NCI-H460 (cell line): ENCODE results near the gene BARX1. TPM values are rescaled to one million over a fixed set of nuclear protein-coding genes. Genes with fewer than 3 reads are reported as not detected.
A peak's percentile ranks its signal among the peaks of the same experiment; 100 is the strongest.
"Not testable (repeated sequence)": the region's sequence is repeated elsewhere in the genome, so short reads cannot be mapped to it uniquely, and the experiment has no call there.

Source experiments
- DNase-seq: peaks from one replicate; pipeline ENCODE4 v3.0.0-alpha.2; 2016; ENCODE audit warnings: low read depth; ENCODE audit errors: extremely low read depth
- total RNA-seq: library from RNA; depleted of rRNA; stranded (reverse); fragments of >200 nt; shearing (Covaris generic); gene quantifications from 2 replicates; pipeline ENCODE4 v1.2.3, GENCODE V29; 2014

Gene BARX1
- total RNA-seq, 1 experiment from 2014 or later, result 0.37 TPM

- DNase-seq, result no peak
Measured at GRCh38 chr9:93967020-93967803, 12.1 kb upstream of the BARX1 start.

DNA sequence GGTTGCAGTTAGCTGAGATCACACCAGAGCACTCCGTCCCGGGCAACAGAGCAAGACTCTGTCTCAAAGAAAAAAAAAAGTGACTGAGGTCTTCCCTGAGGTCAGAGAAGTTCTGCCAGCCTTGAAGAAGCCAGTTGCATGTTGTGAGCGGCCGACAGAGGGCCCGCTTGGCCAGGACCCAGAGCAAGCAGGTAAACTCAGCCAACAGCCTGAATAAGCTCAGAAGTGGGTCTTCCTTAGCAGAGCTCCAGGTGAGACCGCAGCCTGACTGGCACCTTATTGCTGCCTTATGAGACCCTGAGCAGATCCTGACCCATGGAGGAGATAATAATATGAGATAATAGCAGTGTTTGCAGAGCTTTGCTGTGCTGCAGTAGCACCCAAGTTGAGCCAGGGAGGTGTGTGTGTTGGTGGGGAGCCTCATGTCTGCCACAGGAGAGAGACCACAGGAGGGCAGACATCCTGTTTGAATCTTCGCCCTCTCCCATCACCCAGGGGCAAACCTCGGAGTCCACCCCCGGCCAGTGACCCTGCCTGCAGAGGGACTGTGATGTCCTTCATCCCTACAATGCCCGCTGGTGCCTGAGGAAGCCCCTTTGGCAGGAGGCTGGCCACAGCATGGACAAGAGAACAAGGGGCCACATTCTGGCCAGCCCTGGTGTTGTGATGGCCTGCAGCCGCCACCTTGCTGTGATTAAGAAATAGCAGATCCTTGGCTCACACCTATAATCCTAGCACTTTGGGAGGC is 10.8 kb upstream of the BARX1 start:
- DNase-seq, result no peak

- no peak for DNase-seq
Measured at GRCh38 chr9:93964685-93965084, 9.5 kb upstream of the BARX1 start.

DNA sequence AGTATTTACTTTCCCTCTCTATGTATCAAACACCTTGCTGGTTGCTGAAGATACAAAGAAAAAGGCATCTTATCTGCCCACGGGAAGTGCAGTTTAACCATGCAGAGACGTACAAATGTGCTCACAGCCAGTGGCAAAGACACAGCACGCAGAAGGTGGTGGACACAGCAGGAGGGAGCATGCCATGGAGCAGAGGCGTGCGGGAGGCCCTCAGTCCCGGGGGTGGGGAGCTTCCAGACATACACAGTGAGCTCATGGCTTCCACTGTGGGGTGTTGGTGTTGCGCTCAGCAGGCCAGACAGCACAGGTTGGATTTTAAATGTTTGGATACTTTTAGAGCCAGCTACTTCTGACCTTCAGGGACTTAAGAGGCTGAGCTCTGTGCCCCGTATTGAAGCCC is 8.8 kb upstream of the BARX1 start:
- DNase-seq, result no peak

DNA sequence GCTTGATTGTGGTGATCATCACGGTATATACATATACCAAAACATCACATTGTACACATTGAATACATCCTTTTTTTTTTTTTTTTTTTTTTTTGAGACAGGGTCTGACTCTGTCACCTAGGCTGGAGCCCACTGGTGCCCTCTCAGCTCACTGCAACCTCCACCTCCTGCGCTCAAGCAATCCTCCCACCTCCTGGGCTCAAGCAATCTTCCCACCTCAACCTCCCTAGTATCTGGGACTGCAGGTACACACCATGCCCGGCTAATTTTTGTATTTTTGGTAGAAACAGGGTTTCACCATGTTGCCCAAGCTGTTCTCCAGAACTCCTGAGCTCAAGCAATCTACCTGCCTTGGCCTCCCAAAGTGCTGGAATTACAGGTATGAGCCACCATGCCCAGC is 8.3 kb upstream of the BARX1 start:
- DNase-seq, result not testable (repeated sequence)

- DNase-seq, result peak; percentile 87
Measured at GRCh38 chr9:93962561-93963440, 7.6 kb upstream of the BARX1 start.

DNA sequence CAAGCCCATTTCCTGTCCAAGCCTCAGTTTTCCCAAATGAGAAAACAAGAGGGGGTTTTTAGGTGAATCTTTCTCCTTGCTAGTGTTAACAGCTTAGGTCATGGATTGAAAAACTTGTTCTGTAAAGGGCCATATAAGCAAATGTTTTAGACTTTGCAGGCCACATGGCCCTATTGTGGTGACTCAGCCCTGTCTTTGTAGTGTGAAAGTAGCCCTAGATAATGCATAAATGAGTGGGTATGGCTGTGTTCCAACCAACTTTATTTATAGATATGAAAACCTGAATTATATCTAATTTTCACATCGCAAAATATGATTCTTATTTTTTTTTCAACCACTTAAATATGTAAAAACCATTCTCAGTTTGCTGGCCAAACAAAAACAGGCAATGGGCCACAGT is 6.9 kb upstream of the BARX1 start:
- no peak for DNase-seq

GRCh38 chr9:93960971-93961841 is 6.1 kb upstream of the BARX1 start:
- no peak for DNase-seq

DNA sequence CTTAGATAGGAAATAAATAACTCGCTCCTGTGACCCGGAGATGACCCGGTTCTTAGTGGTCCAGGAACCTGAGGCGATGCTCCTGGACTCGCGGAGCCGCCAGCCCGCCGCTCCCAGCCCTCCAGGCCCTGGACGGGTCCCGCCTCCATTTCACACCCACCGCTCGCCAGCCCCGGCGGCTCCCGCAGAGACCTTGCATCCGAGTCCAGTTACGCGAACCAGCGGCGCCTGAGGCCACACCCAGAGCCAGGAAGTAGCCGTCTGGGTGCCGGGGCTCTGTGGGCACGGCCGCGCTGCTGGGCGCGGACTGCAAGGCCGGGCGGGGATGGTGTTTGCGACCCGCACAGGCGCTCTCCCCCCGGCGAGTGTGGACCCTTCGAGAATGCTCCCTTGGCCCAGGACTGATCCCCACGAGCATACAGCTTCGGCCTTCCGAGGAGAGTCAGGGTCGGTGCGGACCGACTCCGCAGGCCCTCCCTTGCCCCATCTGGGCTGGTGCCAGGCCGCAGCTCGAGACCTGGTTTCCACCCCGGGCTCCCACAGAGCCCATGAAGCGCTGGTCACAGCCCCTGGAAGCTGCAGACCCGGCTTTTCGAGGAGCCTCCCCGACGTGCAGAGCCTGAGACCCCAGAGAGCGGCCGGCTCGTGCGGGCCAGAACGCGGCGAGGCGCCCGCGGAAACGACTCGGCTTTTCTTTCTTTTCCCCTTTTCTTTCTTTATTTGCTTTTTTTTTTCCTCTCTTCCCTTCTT is 5.2 kb upstream of the BARX1 start:
- DNase-seq, result peak; percentile 47

- no peak for DNase-seq
Measured at GRCh38 chr9:93959739-93960154, 4.6 kb upstream of the BARX1 start.

DNA sequence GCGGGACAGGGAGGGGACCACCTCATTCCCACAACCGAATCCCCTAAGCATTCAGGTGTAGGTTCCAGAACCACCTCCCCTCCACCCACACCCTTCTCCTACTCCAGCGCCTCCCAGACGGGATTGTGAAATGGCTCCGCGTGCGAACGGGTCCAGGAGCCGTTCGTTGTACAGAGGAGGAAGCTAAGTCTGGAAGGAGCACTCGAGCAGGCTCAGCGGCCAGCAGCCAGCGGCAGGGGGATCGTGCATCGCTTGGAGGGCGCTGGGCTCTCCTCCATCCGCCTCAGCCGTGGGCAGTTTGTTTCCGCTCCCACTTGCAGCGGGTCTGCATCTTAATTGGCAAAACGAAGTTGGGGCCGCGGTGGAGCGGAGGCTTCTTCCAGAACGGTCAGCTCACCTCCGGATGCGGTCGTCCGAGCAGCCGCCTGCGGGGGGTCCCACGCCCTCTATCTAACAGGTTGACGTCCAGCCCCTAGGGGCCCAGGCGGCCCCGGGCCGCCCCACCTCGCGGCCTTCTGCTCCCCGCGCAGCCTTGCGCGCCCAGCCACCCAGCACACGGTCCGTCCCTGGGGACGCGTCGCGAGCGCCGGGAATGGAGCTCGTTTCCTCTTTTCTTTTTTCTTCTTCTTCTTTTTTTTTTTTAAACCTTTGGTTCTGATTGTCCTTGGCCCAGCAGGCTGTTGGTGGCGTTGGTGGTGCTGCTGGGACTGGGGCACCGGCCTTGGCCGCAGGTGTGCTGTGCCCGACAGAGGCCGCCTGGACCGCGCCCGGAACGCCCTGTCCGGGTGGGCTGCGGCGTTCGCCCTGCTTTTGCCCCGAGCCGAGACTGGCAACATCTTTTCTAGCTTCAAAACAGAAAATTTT is 3.9 kb upstream of the BARX1 start:
- DNase-seq, result no peak

DNA sequence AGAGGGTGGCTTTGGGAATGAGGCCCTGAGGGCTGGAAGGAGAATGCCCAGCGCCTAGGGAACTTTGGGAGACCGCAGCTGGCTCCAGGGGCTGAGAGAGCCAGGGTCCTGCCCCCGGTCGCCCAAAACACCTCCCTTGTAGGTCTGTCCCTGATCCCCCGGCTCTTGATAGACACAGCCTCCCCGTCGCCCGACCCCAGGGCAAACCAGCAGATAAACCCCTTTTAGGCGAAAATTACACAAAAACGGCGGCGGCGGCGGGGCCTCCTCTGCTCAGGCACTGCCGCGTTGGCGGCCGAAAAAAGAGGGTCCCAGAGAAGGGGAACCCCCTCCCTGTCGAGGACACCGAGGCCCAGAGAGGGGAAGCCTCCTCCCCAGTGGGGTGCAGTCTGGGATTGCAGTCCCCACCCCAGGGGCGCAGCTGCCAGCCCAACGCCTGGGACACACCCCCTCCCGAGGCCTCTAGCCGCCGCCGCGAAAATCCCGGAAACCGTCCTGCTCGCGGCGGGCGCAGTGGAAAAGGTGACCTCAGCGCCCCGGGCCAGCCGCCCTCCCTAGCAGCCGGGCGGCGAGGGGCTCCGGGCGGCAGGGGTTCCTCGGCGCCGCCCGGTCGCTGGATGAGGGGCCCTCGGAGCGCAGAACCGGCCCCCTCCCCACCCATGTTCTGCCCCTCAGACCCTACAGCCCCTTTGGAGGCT is 3.1 kb upstream of the BARX1 start:
- DNase-seq, result no peak

- no peak for DNase-seq
Measured at GRCh38 chr9:93955981-93956784, 1.0 kb upstream of the BARX1 start.

- DNase-seq, result no peak
Measured at GRCh38 chr9:93954434-93955061, 607 bp downstream of the BARX1 start.

- DNase-seq, result no peak
Measured at GRCh38 chr9:93953496-93954433, 1.4 kb downstream of the BARX1 start.
